HG03196 (cell line): ENCODE measurements around the gene SFPQ.
"Not testable (repeated sequence)": the region's sequence is repeated elsewhere in the genome, so short reads cannot be mapped to it uniquely, and the experiment has no call there.

ENCODE experiments used
- ATAC-seq: cut with Tn5 transposase; IDR thresholded peaks from one replicate; pipeline ENCODE4 v1.9.1; 2021; ENCODE audit not compliant: unreplicated experiment

SFPQ gene, protein sequence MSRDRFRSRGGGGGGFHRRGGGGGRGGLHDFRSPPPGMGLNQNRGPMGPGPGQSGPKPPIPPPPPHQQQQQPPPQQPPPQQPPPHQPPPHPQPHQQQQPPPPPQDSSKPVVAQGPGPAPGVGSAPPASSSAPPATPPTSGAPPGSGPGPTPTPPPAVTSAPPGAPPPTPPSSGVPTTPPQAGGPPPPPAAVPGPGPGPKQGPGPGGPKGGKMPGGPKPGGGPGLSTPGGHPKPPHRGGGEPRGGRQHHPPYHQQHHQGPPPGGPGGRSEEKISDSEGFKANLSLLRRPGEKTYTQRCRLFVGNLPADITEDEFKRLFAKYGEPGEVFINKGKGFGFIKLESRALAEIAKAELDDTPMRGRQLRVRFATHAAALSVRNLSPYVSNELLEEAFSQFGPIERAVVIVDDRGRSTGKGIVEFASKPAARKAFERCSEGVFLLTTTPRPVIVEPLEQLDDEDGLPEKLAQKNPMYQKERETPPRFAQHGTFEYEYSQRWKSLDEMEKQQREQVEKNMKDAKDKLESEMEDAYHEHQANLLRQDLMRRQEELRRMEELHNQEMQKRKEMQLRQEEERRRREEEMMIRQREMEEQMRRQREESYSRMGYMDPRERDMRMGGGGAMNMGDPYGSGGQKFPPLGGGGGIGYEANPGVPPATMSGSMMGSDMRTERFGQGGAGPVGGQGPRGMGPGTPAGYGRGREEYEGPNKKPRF

DNA sequence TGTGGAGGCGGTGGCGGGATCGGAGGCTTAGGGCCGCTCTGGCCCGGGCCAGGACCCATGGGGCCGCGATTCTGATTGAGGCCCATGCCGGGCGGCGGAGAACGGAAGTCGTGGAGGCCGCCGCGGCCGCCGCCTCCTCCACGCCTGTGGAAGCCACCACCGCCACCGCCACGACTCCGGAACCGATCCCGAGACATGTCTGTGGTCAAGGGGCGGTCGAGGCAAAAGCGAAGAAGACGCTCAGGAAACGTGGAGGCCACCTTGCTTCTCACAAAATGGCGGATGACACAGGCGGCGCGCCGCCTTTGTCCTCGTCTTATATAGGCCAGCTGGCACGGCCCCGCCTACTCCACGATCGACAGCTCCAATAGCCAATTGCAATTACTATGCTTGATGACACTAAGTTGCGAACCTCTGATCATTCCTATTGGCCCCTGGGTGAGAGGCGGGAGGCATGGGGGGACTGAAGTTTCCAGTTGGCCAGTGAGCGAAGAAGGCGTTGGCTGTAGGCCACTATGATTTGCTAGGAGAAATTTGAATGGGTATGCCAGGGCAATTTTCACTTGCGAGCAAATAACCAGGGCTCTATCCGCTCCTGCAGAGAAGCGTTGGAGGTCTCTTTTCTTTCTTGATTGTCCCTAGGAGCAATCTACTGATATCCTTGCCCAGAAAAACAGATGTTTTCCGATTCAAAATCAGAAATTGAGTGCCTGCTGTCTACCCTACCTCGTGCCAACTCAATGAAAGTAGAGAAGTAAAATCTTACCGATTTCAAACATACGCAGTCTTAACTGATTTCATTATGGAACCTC lies at the start of gene SFPQ:
SFPQ (minus strand) TSS at position 293 of the 812 bp plus-strand sequence; CDS start at position 197, 96 bp downstream.
- peak; percentile 89 for ATAC-seq

DNA sequence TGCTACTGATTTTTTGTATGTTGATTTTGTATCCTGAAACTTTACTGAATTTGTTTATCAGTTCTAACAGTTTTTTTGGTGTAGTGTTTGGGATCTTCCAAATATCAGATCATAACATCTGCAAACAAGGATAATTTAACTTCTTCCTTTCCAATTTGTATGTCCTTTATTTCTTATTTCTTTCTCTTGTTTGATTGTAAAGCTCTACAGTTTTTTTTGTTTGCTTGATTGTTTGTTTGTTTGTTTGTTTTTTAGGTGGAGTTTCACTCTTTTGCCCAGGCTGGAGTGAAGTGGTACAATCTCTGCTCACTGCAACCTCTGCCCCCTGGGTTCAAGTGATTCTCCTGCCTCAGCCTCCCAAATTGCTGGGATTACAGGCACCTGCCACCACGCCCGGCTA lies 43.8 kb upstream of the SFPQ start:
- not testable (repeated sequence) for ATAC-seq

DNA sequence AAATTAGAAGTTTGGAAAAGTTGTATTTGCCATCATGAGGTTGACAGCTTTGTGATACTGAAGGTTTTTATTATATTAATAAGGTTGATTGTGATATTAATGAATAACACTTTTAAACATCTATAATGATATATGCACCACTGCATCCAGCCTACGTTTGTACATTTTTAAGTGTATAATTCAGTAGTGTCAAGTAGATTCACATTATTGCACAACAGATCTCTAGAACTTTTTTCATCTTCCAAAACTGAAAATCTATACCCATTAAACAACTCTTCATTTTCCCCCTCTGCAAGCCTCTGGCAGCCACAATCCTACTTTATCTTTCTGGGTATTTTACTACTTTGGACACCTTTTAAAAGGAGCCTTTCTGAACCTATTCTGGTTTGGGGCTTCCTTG lies 38.3 kb upstream of the SFPQ start:
- no peak for ATAC-seq

DNA sequence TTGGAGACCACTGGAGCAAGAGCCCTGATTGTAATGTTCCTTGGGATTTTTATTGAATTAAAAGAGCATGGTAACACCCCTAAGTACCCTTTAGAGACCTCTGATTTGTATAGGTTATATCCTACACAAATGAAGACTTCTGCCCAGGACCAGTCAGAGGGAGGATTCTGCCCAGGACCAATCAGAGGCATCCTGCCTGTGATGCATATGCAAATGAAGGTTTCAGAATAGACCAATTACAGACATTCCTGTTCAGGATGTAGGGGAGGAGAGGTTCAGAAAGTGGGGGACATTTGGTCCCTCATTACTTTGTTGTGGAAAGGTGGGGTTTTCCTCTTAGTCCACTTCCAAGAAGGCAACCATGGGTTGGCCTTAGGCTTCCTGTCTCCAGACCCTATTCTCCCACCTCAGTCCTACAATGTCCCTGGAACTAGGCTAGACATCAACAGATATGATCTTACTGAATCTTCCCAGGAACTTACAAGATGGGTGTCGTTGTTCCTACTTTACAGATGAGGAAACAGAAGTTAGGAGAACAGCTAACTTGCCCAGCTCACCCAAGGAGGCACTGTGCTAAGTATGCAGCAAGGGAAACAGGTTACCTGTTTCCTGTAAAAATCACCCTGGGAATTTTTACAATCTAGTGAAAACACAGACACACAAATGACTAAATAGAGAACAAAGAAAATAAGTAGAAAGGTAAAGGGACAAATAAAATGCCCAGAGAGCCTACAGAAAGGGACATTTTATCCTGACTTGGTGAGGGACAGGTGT lies 36.8 kb upstream of the SFPQ start:
- no peak for ATAC-seq

DNA sequence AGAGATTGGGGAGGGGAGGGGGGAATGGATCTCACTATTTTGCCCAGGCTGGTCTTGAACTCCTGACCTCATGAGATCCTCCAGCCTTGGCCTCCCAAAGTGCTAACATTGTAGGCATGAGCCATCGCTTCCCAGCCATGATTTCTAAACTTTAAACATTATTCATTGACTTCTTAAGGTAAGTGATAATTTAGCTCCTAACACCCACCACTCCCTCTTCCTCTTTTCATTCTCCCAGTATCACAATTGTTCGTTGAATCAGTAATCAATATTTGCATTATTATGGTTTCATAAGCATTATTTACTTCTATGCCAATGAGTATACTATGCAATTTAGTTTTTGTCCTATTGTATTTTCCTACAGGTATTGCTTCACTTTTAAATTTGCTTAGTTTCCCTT lies 33.6 kb upstream of the SFPQ start:
- no peak for ATAC-seq

DNA sequence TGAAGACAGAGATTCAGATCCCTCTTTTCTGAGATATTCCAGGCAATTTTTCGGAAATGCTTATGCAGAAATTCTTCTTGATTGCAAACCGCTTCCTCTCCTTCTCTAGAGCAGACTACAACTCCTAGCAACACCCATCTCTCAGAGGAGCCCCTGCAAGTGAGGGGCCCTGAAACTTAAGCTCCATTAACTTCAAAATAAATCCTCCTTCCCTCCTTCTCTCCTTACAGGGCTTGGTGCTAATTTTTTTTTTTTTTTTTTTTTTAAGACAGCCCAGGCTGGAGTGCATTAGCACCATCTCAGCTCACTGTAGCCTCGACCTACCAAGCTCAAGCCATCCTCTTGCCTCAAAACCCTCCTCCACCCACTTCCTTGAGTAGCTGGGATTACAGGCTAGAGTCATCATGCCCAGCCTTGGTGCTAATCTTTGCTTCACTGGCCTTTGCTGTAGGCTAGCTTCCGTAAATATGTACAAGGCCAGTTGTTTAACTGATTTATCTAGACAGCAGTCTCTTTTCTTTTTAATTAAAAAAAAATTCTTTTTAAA lies 30.2 kb upstream of the SFPQ start:
- no peak for ATAC-seq

DNA sequence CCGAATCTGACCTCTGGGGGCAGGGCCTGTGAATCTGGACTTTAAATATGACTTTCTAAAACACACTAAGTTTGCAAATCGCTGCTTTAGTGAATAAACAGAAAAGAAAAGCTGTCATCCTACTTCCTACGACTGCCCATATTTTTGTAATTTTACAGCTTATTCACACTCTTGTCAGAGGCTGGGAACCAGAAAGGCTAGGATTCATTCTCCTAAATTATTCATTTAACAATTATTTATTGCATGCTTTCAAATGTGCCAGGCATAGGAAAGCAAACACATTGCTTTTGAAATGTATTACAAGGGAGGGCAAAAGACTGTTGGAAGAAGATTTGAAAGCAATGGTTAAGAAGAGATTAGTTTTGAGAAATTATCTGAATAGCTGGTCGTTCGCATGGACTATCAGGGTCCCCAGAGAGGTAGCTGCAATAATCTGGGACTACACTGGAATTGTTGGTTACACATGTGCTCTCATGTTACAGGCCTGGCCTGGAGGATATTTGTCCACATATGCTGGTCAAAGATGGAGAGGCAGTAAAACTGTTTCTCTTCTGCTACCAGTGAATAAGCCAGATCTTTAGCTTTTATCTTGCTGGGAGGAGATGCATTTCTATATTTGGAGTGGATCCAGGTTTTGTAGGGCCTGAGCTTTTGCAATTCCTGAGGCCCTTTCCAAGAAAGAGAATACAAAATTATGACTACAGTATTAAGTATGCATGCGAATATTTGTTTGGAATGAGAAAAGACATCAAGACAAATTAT lies 29.6 kb upstream of the SFPQ start:
- no peak for ATAC-seq

DNA sequence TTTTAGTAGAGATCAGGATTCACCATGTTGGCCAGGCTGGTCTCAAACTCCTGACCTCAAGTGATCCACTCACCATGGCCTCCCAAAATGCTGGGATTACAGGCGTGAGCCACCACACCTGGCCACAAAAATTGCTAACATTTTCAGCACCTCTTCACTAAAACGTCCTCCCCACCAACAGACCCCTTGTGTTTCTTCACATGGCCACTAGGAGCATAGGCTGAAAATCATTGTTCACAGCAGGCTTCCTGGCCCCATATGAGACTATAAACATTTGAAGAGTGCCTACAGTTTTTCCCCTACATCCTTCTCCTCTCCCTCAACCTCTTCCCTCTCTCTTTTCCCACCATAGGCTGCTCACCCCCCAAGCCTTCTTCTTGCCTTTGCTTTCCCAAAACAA lies 28.0 kb upstream of the SFPQ start:
- no peak for ATAC-seq

DNA sequence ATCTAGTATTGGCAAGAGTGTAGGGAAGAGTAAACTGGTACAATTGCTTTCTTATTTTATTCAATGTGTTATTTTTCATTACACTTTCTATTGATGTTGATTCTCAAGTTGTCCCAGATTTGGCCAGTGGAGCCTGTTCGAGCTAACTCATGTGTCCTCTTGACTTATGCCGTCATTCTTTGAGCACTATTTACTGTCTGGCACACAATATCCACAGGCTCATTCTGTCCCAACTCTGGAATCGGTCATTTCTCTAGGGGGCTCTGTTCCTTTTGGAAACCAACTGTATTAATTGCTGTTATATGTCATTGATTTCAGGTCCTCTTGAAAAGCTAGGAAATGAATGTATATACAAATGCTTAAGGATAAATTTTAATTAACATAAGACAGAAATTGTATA lies 22.4 kb upstream of the SFPQ start:
- no peak for ATAC-seq

DNA sequence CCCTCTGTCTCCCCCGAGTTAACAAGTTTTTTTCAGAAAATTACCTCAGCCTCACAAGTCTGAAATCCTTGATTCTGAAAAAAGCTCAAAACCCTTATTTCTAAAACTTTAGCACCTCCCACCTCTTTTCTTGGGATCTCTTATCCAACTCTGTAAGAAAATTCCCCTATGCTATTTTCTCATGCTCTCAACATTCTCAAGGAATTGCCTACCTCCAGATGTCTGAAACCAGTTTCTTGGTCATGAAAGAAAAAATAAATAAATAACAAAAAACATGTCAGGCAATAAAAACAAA lies 18.1 kb upstream of the SFPQ start:
- ATAC-seq: no peak

DNA sequence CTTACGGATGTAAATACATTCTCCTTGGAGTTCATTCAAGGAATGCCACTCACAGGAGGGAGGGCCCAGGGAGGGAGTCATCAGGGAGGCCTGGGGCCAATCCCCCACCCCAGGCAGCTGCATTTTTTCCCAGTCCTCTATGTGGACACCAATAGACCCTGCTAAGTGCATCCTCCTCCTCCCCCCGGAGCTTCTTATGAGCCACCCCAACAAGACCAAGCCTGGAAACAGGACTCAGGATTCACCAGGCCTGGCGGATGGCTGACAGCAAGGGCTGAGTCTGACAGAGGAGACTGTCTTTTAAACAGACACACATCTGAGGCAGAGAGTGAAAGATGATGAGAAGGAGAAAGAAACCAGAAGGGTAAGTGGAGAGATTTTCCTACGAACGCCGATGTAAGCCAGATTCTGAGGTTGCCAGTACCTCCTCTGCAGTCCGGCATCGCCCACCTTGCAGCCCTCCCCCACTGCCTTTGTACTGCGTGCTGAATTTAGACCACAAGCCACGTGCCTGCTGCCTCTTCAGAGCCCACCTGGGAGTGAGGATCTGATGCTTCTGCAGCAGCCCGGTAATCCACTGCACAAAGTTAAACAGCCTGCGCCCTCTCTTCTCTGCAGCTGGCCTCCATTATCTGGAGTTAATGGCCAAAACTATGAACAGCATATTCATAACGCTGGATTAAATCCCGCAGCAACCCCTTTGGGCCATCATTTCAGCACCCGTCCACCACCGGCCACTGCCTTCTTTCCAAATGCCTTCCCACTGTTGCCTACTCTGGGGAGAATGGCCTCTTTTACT lies 17.6 kb upstream of the SFPQ start:
- ATAC-seq: no peak

DNA sequence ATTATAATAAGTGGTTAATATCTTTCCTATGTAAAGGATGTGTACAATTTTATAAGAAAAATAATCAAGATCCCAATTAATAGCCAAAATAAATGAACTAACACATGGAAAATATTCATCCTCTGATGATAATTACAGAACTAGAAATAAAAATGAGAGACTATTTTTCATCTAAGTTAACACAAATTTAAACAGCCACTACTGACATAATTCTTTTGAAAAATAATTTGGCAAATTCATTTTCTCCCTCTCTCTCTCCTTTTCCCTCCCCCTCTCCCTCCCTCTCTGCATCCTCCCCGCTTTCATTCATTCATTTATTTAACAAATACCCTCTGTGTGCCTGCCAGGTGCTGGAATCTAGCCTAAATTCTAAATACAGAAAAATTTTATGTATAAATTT lies 10.3 kb upstream of the SFPQ start:
- no peak for ATAC-seq

DNA sequence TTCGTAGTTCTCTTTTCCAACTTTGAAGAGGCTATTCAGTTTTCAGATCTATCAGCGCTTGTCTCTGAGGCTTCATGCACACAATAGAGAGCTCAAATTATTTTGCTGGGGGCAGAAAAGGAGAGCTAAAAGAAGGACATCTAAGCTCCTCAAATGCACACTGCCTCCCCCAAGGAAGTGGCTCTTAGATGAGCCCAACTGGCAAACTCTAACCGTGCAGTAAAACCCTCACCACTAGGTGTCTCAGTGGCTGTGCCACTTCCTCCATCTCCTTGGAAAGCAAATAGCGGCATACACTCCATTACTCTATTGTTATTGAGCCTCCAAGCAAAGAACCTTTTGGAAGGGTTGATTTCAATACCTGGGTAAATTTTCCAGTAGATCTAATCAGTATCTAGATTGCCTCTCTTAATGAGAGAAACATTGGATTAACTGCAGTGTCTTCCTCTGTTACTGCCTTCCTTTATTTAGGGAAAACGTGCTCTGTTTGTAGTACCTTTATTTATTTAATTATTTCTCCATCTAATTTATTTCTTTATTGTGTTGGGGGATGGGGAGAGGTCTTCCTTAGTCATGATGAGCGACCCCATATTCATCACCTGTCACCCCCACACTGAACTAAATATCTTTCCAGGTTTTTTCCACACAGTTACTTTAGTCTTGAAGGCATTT lies 9.2 kb upstream of the SFPQ start:
- ATAC-seq: no peak

DNA sequence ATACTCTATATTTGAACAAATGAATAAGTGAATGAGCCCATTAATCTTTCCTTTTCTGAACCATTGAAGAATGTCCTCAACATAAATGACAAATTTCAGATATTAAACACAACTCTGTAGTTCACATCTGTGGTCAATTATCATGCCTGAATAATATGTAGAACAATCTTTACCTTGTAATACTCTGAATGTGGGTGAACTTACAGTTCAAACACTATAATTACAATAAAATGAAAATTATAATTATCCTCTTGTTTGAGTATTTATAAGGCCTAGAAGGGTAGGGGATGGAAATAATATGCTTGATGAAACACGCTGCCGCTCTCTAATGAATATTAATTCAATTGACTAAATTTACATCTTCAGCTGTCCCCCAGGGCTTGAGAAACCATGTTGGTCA lies 8.7 kb upstream of the SFPQ start:
- ATAC-seq: no peak

DNA sequence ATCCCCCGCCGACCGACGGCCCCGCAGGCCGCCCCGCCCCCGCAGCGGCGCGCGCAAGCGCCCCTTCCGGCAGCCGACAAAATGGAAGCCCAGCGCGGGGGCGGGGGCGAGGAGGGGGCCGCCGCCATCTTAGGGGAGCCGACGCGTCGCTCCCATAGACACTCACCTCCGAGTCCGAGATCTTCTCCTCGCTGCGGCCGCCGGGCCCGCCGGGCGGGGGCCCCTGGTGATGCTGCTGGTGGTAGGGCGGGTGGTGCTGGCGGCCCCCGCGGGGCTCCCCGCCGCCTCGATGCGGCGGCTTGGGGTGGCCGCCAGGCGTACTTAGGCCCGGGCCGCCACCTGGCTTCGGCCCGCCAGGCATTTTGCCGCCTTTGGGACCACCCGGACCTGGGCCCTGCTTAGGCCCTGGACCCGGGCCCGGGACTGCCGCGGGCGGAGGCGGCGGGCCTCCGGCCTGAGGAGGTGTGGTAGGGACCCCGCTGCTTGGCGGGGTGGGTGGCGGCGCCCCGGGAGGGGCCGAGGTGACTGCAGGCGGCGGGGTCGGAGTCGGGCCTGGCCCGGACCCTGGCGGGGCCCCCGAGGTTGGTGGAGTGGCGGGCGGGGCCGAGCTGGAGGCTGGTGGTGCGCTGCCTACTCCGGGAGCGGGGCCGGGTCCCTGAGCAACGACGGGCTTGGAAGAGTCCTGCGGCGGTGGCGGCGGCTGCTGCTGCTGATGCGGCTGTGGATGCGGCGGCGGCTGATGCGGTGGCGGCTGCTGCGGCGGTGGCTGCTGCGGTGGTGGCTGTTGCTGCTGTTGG lies 691 bp downstream of the SFPQ start:
- ATAC-seq: peak; percentile 44

DNA sequence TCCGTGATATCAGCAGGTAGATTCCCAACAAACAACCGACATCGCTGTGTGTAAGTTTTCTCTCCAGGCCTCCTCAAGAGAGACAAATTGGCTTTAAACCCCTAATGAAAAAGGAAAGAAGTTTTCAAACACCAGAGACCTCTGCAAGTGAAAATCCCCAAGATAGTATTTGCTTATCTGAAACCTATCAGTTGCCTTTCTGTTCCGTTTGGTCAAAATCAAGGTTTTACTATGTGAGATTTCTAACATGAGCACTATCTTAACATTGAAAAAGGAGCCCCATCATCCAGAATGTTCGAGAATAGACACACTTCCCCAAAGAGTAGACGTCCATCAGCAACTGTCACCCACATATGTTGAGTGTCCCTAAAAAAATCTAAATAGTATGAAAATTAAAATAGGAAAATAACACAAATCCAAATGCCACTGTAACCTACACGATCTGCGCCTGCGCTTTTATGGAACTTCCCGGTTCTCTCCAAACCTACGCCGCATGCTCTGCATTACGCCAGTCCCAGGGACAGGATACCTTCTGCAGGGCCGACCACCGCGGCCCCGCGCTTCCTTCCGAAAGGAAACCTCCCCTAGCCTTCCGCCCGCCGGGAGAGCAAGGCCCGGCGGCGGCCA lies 1.4 kb downstream of the SFPQ start:
- ATAC-seq: no peak

DNA sequence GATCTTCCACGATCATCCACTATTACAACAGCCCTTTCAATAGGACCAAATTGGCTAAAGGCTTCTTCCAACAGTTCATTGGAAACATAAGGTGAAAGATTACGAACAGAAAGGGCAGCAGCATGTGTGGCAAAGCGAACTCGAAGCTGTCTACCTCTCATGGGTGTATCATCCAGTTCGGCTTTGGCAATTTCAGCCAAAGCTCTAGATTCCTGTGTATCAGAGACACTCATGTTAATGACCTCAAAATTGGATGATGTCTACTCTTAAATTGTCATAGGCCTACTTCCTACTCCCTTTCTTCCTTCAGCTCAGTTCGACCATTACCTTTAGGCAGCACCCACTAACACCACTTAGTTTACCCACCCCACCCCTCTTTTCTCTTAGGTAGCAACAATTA lies 2.2 kb downstream of the SFPQ start:
- ATAC-seq: no peak
